GM12878 (cell line): Measurements from ENCODE around the gene SLCO3A1. TPM values are rescaled to one million over a fixed set of nuclear protein-coding genes. Genes with fewer than 3 reads are reported as not detected.

Source experiments
- ATAC-seq: fragments of 200-7000 bp; cut with Tn5 transposase; 3 replicates; pipeline ENCODE4 v1.9.1; 2020; ENCODE audit warnings: mild to moderate bottlenecking, moderate library complexity
- BruUV-seq: library from RNA; stranded (reverse); fragments of 400-500 nt; replicated peaks from 2 replicates; lab custom pipeline; 2021; lab: Mats Ljungman, UMichigan
- CTCF ChIA-PET: fragments of 300-600 bp; sonication (Branson Sonifier 250); formaldehyde crosslinking; extraction: SDS; loops from one replicate; lab custom pipeline; 2021; ENCODE audit warnings: inconsistent platforms; lab: Yijun Ruan, JAX
- POLR2A ChIA-PET: fragments of 350-600 bp; formaldehyde crosslinking; extraction: SDS; loops from one replicate; lab custom pipeline; 2021; ENCODE audit warnings: inconsistent platforms; lab: Charles Lee
- RAD21 ChIA-PET: fragments of 300-600 bp; sonication (Branson Sonifier 250); formaldehyde crosslinking; loops from one replicate; lab custom pipeline; 2023; ENCODE audit warnings: antibody characterized with exemption; ENCODE audit not compliant: unreplicated experiment; lab: Charles Lee
- SMC1A ChIA-PET: fragments of 300-600 bp; sonication (Branson Sonifier 250); formaldehyde crosslinking; loops from one replicate; lab custom pipeline; 2023; ENCODE audit not compliant: unreplicated experiment, uncharacterized antibody; lab: Charles Lee
- DNase-seq: peaks from one replicate; pipeline ENCODE4 v3.0.0-alpha.2; 2011; ENCODE audit warnings: low read depth, low spot score
- FAIRE-seq: peaks from 3 replicates; lab custom pipeline; 2011; peaks lifted over from hg19 to GRCh38; lab: Jason Lieb, UNC
- H2AFZ ChIP-seq: 2 replicates; pipeline ENCODE4 v1.6.0; 2011; ENCODE audit warnings: low read depth, low read length, control low read depth; ENCODE audit not compliant: control insufficient read depth
- H3K27ac ChIP-seq: 2 replicates; pipeline ENCODE4 v1.5.1; 2011; ENCODE audit warnings: control low read depth; ENCODE audit not compliant: control insufficient read depth, insufficient read depth
- H3K27me3 ChIP-seq, 2 experiments: replicated peaks in 1 of 2; 2 replicates each; pipeline versions ENCODE4 v1.6.0 to v1.6.1; 2011; ENCODE audit warnings: low read length in 1 of 2; ENCODE audit not compliant: control insufficient read depth in 2 of 2, insufficient read depth in 2 of 2
- H3K36me3 ChIP-seq, 2 experiments: 2 replicates each; pipeline ENCODE4 v1.5.1; 2011; ENCODE audit warnings: low read length in 1 of 2; ENCODE audit not compliant: control insufficient read depth in 2 of 2, insufficient read depth in 2 of 2
- H3K4me1 ChIP-seq: 2 replicates; pipeline ENCODE4 v1.6.1; 2011; ENCODE audit warnings: mild to moderate bottlenecking, low read length, moderate library complexity, mixed read lengths; ENCODE audit not compliant: control insufficient read depth, insufficient read depth
- H3K4me2 ChIP-seq: 2 replicates; pipeline ENCODE4 v1.6.0; 2011; ENCODE audit warnings: control low read depth; ENCODE audit not compliant: control insufficient read depth, insufficient read depth
- H3K4me3 ChIP-seq: fragments of 200-600 bp; sonication (generic); 2 replicates; pipeline ENCODE4 v1.5.1; 2016
- H3K79me2 ChIP-seq: 2 replicates; pipeline ENCODE4 v1.6.0; 2011; ENCODE audit warnings: low read length; ENCODE audit not compliant: control insufficient read depth, insufficient read depth
- H3K9ac ChIP-seq: 2 replicates; pipeline ENCODE4 v1.8.0; 2011; ENCODE audit warnings: low read length, control low read depth, mixed read lengths; ENCODE audit not compliant: control insufficient read depth, insufficient read depth
- H3K9me3 ChIP-seq: replicated peaks from 3 replicates; pipeline ENCODE4 v1.5.1; 2011; ENCODE audit warnings: mild to moderate bottlenecking, low read length; ENCODE audit not compliant: control insufficient read depth, insufficient read depth
- H4K20me1 ChIP-seq: 2 replicates; pipeline ENCODE4 v1.6.0; 2011; ENCODE audit not compliant: control insufficient read depth, insufficient read depth
- BCL11A ChIP-seq: IDR thresholded peaks from 2 replicates; pipeline ENCODE4 v1.6.1; 2011; ENCODE audit warnings: low read depth, low read length
- BRCA1 ChIP-seq: IDR thresholded peaks from 2 replicates; pipeline ENCODE4 v1.6.1; 2011; ENCODE audit warnings: low read depth, low read length, improper control_type of control experiment
- GATAD2B ChIP-seq: fragments of 450-650 bp; conservative IDR thresholded peaks from 2 replicates; pipeline ENCODE4 v1.6.1; 2017; ENCODE audit warnings: low read depth, mild to moderate bottlenecking, moderate library complexity
- MTA2 ChIP-seq: fragments of 450-650 bp; IDR thresholded peaks from 2 replicates; pipeline ENCODE4 v1.6.1; 2016; ENCODE audit warnings: low read depth, mild to moderate bottlenecking, moderate library complexity
- ZBED1 ChIP-seq: IDR thresholded peaks from 2 replicates; pipeline ENCODE4 v1.6.1; 2016; ENCODE audit warnings: borderline replicate concordance
- ZNF217 ChIP-seq: fragments of 450-650 bp; IDR thresholded peaks from 2 replicates; pipeline ENCODE4 v1.6.1; 2017; ENCODE audit warnings: antibody characterized with exemption, mild to moderate bottlenecking
- WGBS: methylation state at CpG from one replicate; pipeline ENCODE4 v1.1.6; 2016; ENCODE audit warnings: low lambda C conversion rate; ENCODE audit not compliant: insufficient replicate concordance, insufficient coverage; ENCODE audit errors: missing lambda C conversion rate; 5-methylcytosine and 5-hydroxymethylcytosine counted together
- in situ Hi-C: fragments of 300-500 bp; cut with MboI; formaldehyde crosslinking; loops from 9 replicates; pipeline ENCODE4 v1.14.3; 2018; ENCODE audit warnings: mixed read lengths
- intact Hi-C: fragments of 100-400 bp; cut with micrococcal nuclease; formaldehyde crosslinking; loops from one replicate; pipeline ENCODE4 v1.14.2; 2022; ENCODE audit not compliant: unreplicated experiment
- polyA plus RNA-seq, 11 experiments: library from polyadenylated mRNA; depleted of rRNA in 4 of 11; unstranded in 6 of 11; stranded (reverse) in 5 of 11; fragments of >200 nt; fragmentation: Nextera tagmentation in 4 of 11; fragmentation: Illumina TruSeq in 1 of 11; extraction: Ambion mirVana in 4 of 11; extraction: Trizol in 1 of 11; gene quantifications; 1 replicate in 1 of 11; 2 replicates in 10 of 11; pipeline versions ENCODE4 v1.2.1 to v1.2.3, GENCODE V29; 2011 to 2016; ENCODE audit warnings: inconsistent platforms in 2 of 11, missing spikeins in 2 of 11, low read depth in 1 of 11
- total RNA-seq, 4 experiments: library from RNA; depleted of rRNA in 3 of 4; stranded (reverse); fragments of >200 nt in 3 of 4; fragmentation: Illumina TruSeq in 1 of 4; extraction: Trizol in 1 of 4; gene quantifications; 2 replicates each; pipeline versions ENCODE4 v1.2.1 to v1.2.3, GENCODE V29; 2013 to 2021
- TF ChIP-seq, protein P1 (sequence below): fragments of 450-650 bp; IDR thresholded peaks from 2 replicates; pipeline ENCODE4 v1.6.1; 2016; ENCODE audit warnings: mild to moderate bottlenecking
- TF ChIP-seq, protein P2 (sequence below): fragments of 450-650 bp; IDR thresholded peaks from 2 replicates; pipeline ENCODE4 v1.6.1; 2017; ENCODE audit warnings: antibody characterized with exemption, mild to moderate bottlenecking, moderate library complexity
- TF ChIP-seq, protein P3 (sequence below): fragments of 450-650 bp; IDR thresholded peaks from 2 replicates; pipeline ENCODE4 v1.6.1; 2017; ENCODE audit warnings: low read depth, mild to moderate bottlenecking, moderate library complexity
- TF ChIP-seq, protein P4 (sequence below): fragments of 450-650 bp; IDR thresholded peaks from 2 replicates; pipeline ENCODE4 v1.6.1; 2014; ENCODE audit warnings: mild to moderate bottlenecking
- TF ChIP-seq, protein P5 (sequence below): fragments of 450-650 bp; conservative IDR thresholded peaks from 2 replicates; pipeline ENCODE4 v1.6.1; 2017; ENCODE audit warnings: mild to moderate bottlenecking, moderate library complexity

SLCO3A1 gene
- total and polyA plus RNA-seq, 10 of the 15 experiments (the other 5 are each of a cell fraction or from before 2014, with no cell fraction given) = 0.05 to 5.9 (median 0.31) TPM

DNA sequence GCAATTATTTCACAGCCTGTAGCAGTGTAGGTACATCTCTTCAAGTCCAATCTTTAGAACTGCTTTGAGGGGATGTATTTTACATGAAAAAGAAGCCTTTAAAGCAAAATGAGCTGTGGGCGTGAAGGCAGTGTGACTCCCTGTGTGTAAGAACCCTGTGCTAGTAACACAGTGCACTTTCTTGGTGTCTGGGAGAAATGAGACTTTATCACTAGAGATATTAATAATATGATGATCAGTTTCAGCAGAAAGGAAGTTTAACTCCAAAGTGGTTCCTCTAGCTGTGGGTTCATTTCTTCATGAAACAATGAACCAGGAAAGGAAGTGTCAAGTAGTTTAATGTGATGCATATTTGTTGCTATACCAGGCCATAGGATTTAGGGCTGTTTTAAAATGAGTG is 41.5 kb downstream of the SLCO3A1 start:
- ChIA-PET POLR2A (no interaction called here), RAD21 (no interaction called here), CTCF (interaction anchor here (1.0 kb wide), 1 partner anchor 593 kb away, joined by 3 read pairs; no protein-coding TSS in a partner anchor), SMC1A (interaction anchor here (0.7 kb wide), 1 partner anchor 9 kb away, joined by 4 read pairs; no protein-coding TSS in a partner anchor)
- Histone ChIP-seq H2AFZ (no peak overlapping the region), H3K9me3 (no peaks in the 10 kb centered on the region), H3K27ac (no peak overlapping the region), H3K4me3 (no peak overlapping the region), H3K79me2 (no peaks in the 10 kb centered on the region), H3K4me1 (no peaks in the 10 kb centered on the region), H3K27me3 (no peaks in the 10 kb centered on the region), H4K20me1 (no peaks in the 10 kb centered on the region), H3K9ac (no peak overlapping the region)
- no peak for FAIRE-seq
- BruUV-seq = no TSS peak
- TF ChIP-seq ZNF217 (no peak), BCL11A (no peak), ZBED1 (no peak), BRCA1 (no peak), MTA2 (no peak), GATAD2B (no peak)
- TF ChIP-seq, protein P1, sequence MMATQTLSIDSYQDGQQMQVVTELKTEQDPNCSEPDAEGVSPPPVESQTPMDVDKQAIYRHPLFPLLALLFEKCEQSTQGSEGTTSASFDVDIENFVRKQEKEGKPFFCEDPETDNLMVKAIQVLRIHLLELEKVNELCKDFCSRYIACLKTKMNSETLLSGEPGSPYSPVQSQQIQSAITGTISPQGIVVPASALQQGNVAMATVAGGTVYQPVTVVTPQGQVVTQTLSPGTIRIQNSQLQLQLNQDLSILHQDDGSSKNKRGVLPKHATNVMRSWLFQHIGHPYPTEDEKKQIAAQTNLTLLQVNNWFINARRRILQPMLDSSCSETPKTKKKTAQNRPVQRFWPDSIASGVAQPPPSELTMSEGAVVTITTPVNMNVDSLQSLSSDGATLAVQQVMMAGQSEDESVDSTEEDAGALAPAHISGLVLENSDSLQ = no peak
- TF ChIP-seq, protein P2, sequence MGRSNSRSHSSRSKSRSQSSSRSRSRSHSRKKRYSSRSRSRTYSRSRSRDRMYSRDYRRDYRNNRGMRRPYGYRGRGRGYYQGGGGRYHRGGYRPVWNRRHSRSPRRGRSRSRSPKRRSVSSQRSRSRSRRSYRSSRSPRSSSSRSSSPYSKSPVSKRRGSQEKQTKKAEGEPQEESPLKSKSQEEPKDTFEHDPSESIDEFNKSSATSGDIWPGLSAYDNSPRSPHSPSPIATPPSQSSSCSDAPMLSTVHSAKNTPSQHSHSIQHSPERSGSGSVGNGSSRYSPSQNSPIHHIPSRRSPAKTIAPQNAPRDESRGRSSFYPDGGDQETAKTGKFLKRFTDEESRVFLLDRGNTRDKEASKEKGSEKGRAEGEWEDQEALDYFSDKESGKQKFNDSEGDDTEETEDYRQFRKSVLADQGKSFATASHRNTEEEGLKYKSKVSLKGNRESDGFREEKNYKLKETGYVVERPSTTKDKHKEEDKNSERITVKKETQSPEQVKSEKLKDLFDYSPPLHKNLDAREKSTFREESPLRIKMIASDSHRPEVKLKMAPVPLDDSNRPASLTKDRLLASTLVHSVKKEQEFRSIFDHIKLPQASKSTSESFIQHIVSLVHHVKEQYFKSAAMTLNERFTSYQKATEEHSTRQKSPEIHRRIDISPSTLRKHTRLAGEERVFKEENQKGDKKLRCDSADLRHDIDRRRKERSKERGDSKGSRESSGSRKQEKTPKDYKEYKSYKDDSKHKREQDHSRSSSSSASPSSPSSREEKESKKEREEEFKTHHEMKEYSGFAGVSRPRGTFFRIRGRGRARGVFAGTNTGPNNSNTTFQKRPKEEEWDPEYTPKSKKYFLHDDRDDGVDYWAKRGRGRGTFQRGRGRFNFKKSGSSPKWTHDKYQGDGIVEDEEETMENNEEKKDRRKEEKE = no peak
- TF ChIP-seq, protein P3, sequence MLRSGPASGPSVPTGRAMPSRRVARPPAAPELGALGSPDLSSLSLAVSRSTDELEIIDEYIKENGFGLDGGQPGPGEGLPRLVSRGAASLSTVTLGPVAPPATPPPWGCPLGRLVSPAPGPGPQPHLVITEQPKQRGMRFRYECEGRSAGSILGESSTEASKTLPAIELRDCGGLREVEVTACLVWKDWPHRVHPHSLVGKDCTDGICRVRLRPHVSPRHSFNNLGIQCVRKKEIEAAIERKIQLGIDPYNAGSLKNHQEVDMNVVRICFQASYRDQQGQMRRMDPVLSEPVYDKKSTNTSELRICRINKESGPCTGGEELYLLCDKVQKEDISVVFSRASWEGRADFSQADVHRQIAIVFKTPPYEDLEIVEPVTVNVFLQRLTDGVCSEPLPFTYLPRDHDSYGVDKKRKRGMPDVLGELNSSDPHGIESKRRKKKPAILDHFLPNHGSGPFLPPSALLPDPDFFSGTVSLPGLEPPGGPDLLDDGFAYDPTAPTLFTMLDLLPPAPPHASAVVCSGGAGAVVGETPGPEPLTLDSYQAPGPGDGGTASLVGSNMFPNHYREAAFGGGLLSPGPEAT = no peak
- TF ChIP-seq, protein P4, sequence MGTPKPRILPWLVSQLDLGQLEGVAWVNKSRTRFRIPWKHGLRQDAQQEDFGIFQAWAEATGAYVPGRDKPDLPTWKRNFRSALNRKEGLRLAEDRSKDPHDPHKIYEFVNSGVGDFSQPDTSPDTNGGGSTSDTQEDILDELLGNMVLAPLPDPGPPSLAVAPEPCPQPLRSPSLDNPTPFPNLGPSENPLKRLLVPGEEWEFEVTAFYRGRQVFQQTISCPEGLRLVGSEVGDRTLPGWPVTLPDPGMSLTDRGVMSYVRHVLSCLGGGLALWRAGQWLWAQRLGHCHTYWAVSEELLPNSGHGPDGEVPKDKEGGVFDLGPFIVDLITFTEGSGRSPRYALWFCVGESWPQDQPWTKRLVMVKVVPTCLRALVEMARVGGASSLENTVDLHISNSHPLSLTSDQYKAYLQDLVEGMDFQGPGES = no peak
- TF ChIP-seq, protein P5, sequence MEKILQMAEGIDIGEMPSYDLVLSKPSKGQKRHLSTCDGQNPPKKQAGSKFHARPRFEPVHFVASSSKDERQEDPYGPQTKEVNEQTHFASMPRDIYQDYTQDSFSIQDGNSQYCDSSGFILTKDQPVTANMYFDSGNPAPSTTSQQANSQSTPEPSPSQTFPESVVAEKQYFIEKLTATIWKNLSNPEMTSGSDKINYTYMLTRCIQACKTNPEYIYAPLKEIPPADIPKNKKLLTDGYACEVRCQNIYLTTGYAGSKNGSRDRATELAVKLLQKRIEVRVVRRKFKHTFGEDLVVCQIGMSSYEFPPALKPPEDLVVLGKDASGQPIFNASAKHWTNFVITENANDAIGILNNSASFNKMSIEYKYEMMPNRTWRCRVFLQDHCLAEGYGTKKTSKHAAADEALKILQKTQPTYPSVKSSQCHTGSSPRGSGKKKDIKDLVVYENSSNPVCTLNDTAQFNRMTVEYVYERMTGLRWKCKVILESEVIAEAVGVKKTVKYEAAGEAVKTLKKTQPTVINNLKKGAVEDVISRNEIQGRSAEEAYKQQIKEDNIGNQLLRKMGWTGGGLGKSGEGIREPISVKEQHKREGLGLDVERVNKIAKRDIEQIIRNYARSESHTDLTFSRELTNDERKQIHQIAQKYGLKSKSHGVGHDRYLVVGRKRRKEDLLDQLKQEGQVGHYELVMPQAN = no peak
- TF ChIP-seq, all 136 proteins: peak for 0
- H3K36me3 ChIP-seq = no peaks in the 10 kb centered on the region
- ATAC-seq (no peak), DNase-seq (no peak)
- no peak overlapping the region for H3K4me2 ChIP-seq
- intact Hi-C loops (no loop called here), in situ Hi-C loops (no loop called here)
- WGBS = 5% methylated on average over 1 of the region's 1 CpG
